Measurements from ENCODE around the gene CD81.
A peak's percentile ranks its signal among the peaks of the same experiment; 100 is the strongest.

CD81 gene

GRCh38 chr11:2375964-2376551, 1.1 kb upstream of the CD81 start:
- no peak for DNase-seq (ENCODE audit: low read depth)

- peak; percentile 47 for DNase-seq (ENCODE audit: low read depth)
Observed at GRCh38 chr11:2377511-2378443, 667 bp downstream of the CD81 start.

GRCh38 chr11:2378527-2379210, 1.6 kb downstream of the CD81 start:
- DNase-seq (ENCODE audit: low read depth), result no peak

GRCh38 chr11:2379466-2380174, 2.5 kb downstream of the CD81 start:
- DNase-seq (ENCODE audit: low read depth), result no peak

- DNase-seq (ENCODE audit: low read depth), result no peak
Observed at GRCh38 chr11:2380396-2380795, 3.3 kb downstream of the CD81 start.

GRCh38 chr11:2380807-2381350, 3.8 kb downstream of the CD81 start:
- DNase-seq (ENCODE audit: low read depth), result no peak

- no peak for DNase-seq (ENCODE audit: low read depth)
Observed at GRCh38 chr11:2381494-2382128, 4.5 kb downstream of the CD81 start.

- no peak for DNase-seq (ENCODE audit: low read depth)
Observed at GRCh38 chr11:2382129-2382517, 5.0 kb downstream of the CD81 start.

GRCh38 chr11:2382936-2383851, 6.1 kb downstream of the CD81 start:
- DNase-seq (ENCODE audit: low read depth), result no peak

- peak; percentile 29 for DNase-seq (ENCODE audit: low read depth)
Observed at GRCh38 chr11:2383852-2384804, 7.0 kb downstream of the CD81 start.

- no peak for DNase-seq (ENCODE audit: low read depth)
Observed at GRCh38 chr11:2385156-2386151, 8.3 kb downstream of the CD81 start.

- DNase-seq (ENCODE audit: low read depth), result no peak
Observed at GRCh38 chr11:2386591-2386990, 9.5 kb downstream of the CD81 start.

GRCh38 chr11:2387266-2387987, 10.3 kb downstream of the CD81 start:
- DNase-seq (ENCODE audit: low read depth), result no peak

- DNase-seq (ENCODE audit: low read depth), result no peak
Observed at GRCh38 chr11:2388431-2389376, 11.6 kb downstream of the CD81 start.

- DNase-seq (ENCODE audit: low read depth), result no peak
Observed at GRCh38 chr11:2389377-2390026, 12.4 kb downstream of the CD81 start.

Measured in T-helper 22 cell (primary cell).